Endothelial cell of umbilical vein (primary cell): ENCODE data around the gene GNAS.
"Not testable (repeated sequence)": the region's sequence is repeated elsewhere in the genome, so short reads cannot be mapped to it uniquely, and the experiment has no call there.

ENCODE experiments used
- EZH2 ChIP-seq: IDR thresholded peaks from 2 replicates; pipeline ENCODE4 v1.6.1; 2012; ENCODE audit warnings: borderline replicate concordance, low read depth, mild to moderate bottlenecking, moderate library complexity, low read length, inconsistent platforms; ENCODE audit not compliant: severe bottlenecking
- FOS ChIP-seq: IDR thresholded peaks from 2 replicates; pipeline ENCODE4 v1.6.1; 2011; ENCODE audit warnings: mild to moderate bottlenecking, low read length, moderate library complexity, borderline replicate concordance; ENCODE audit not compliant: insufficient read depth
- GATA2 ChIP-seq: IDR thresholded peaks from 2 replicates; pipeline ENCODE4 v1.7.0; 2011; ENCODE audit warnings: low read depth, mild to moderate bottlenecking, moderate library complexity, mixed read lengths, low read length; ENCODE audit not compliant: insufficient read length, insufficient read depth
- JUN ChIP-seq: IDR thresholded peaks from 2 replicates; pipeline ENCODE4 v1.6.1; 2011; ENCODE audit warnings: borderline replicate concordance, low read depth; ENCODE audit not compliant: insufficient read length, insufficient read depth
- MYC ChIP-seq: IDR thresholded peaks from one replicate; pipeline ENCODE4 v1.6.1; 2011; ENCODE audit warnings: mild to moderate bottlenecking, low read depth, low read length
- POLR2A ChIP-seq: IDR thresholded peaks from 2 replicates; pipeline ENCODE4 v1.6.1; 2012; ENCODE audit warnings: low read depth, mild to moderate bottlenecking, control low read depth, low read length
- POLR2AphosphoS5 ChIP-seq: IDR thresholded peaks from 2 replicates; pipeline ENCODE4 v1.6.1; 2012; ENCODE audit warnings: low read depth, mild to moderate bottlenecking, control low read depth, low read length, moderate library complexity; ENCODE audit not compliant: insufficient read depth
- TF ChIP-seq, protein P1 (sequence below), 2 donors: IDR thresholded peaks; 1 replicate in 1 of 2; 2 replicates in 1 of 2; pipeline ENCODE4 v1.5.1; 2011; ENCODE audit warnings: low read length in 2 of 2, mild to moderate bottlenecking in 2 of 2, moderate library complexity in 2 of 2, control low read depth in 1 of 2, inconsistent platforms in 1 of 2, low read depth in 1 of 2; ENCODE audit not compliant: insufficient read depth in 1 of 2; ENCODE audit errors: extremely low read depth in 1 of 2
- TF ChIP-seq, protein P2 (sequence below): IDR thresholded peaks from 2 replicates; pipeline ENCODE4 v1.6.1; 2011; ENCODE audit not compliant: insufficient read depth, insufficient read length

DNA sequence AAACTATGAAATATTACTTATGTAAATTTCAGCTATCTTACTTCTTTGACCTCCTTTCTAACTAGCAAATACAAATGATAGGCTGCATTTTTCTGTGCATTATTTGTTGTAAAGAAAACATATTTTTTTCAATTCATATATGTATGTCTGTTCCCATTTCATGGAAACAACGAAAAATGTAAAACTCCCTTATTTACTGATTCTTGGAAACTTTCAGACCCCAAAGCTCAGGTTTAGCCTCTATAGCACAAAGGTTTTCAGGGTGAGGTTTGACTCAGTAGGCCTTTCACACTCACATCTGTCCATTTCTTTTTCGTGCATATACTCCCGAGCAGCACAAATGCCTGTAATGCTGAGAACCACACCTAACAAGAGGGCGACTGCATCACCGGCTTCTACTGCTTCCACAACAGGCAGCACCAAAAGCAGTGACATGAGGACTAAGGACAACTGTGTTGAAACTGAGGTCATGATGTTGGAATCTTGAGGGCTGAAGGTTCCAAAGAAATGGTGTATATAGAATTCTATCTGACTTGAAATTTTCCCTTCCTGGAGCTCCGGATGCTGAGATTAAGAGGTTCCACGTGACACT is 95.4 kb downstream of the GNAS start:
- not testable (repeated sequence) for TF ChIP-seq POLR2AphosphoS5, POLR2A, GATA2, EZH2, MYC, JUN, FOS
- TF ChIP-seq, protein P1, sequence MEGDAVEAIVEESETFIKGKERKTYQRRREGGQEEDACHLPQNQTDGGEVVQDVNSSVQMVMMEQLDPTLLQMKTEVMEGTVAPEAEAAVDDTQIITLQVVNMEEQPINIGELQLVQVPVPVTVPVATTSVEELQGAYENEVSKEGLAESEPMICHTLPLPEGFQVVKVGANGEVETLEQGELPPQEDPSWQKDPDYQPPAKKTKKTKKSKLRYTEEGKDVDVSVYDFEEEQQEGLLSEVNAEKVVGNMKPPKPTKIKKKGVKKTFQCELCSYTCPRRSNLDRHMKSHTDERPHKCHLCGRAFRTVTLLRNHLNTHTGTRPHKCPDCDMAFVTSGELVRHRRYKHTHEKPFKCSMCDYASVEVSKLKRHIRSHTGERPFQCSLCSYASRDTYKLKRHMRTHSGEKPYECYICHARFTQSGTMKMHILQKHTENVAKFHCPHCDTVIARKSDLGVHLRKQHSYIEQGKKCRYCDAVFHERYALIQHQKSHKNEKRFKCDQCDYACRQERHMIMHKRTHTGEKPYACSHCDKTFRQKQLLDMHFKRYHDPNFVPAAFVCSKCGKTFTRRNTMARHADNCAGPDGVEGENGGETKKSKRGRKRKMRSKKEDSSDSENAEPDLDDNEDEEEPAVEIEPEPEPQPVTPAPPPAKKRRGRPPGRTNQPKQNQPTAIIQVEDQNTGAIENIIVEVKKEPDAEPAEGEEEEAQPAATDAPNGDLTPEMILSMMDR (IDR thresholded peaks at IDR 0.05; ENCODE audit: extremely low read depth in 1 of 2, insufficient read depth in 1 of 2, low read depth in 1 of 2, low read length in 2 of 2): not testable (repeated sequence)
- TF ChIP-seq, protein P2, sequence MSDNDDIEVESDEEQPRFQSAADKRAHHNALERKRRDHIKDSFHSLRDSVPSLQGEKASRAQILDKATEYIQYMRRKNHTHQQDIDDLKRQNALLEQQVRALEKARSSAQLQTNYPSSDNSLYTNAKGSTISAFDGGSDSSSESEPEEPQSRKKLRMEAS: not testable (repeated sequence)
